HG03457 (cell line): ENCODE measurements around the gene SEPTIN5.

ENCODE experiments used
- ATAC-seq: cut with Tn5 transposase; IDR thresholded peaks from one replicate; pipeline ENCODE4 v1.9.1; 2021; ENCODE audit warnings: moderate number of reproducible peaks; ENCODE audit not compliant: unreplicated experiment

The SEPTIN5 gene

GRCh38 chr22:19746726-19747125 is 32.4 kb downstream of the SEPTIN5 start:
- ATAC-seq: no peak

- no peak for ATAC-seq
Measured at GRCh38 chr22:19747551-19747950, 33.2 kb downstream of the SEPTIN5 start.

GRCh38 chr22:19748139-19748538 is 33.8 kb downstream of the SEPTIN5 start:
- no peak for ATAC-seq

DNA sequence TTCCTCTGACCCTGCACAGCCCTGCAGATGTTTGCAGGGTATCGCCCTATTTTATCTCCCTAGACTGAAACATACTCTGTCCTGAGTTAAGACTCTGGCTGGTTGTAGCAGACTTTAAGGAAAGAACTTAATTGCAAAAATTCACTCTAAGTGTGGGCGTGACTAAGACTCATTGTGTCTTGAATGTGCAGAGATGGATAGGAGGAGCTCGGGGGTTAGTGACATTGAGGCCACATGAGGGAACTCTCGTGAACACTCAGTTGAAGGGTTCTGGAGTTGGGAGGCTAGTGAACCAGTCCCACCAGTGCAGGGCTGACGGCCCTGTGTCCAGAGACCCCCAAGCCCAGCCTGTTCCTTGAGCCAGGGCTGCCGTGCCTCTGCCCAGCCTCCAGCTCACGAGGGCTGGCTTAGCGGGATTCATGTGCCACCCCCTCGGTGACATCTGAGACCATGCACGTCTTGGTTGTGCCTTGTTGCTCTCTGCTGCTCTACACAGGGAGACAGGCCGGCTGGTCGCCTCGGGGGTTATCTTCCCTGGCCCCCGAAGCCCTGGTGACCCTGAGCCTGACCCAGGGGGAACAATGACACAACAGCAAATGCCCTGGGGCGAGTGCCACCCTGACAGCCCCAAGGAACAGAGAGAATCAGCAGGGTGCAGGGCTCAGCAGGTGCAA is 34.8 kb downstream of the SEPTIN5 start:
- ATAC-seq: no peak

- no peak for ATAC-seq
Measured at GRCh38 chr22:19749876-19750275, 35.6 kb downstream of the SEPTIN5 start.

- ATAC-seq: no peak
Measured at GRCh38 chr22:19750507-19751490, 36.5 kb downstream of the SEPTIN5 start.

DNA sequence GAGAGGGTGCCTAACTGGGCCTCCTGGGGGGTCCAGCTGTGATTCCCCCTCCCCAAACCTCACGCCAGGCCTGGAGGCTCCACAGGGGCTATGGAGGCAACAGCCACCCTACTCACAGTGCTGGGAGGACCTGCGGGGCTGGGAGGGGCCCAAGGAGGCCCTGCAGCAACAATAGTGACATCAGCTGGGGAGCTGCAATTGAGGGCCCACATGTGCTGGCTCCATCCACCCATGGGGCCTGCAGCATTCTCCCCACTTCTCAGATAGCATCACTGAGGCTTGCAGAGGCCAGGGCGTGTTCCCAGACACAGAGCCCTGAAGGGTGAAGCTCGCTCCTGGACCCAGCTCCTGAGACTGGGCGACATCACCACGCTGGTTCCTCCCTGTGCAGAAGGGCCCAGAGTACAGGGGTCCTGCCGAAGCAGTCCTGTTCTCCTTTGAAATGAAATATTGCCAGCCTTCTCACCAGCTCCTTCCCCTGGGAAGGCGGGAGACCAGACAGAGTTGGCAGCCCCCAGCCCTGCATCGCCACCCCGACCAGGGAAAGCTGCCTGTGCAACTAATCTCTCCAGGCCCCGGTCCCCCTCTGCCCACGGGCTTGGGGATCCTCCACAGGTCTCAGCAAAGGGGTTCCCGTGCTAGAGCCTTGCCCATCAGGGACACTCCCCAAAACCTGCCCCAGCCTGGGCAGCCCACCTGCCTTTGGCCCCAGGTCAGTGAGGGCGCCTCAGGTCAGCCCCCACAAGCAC is 37.4 kb downstream of the SEPTIN5 start:
- ATAC-seq: no peak

DNA sequence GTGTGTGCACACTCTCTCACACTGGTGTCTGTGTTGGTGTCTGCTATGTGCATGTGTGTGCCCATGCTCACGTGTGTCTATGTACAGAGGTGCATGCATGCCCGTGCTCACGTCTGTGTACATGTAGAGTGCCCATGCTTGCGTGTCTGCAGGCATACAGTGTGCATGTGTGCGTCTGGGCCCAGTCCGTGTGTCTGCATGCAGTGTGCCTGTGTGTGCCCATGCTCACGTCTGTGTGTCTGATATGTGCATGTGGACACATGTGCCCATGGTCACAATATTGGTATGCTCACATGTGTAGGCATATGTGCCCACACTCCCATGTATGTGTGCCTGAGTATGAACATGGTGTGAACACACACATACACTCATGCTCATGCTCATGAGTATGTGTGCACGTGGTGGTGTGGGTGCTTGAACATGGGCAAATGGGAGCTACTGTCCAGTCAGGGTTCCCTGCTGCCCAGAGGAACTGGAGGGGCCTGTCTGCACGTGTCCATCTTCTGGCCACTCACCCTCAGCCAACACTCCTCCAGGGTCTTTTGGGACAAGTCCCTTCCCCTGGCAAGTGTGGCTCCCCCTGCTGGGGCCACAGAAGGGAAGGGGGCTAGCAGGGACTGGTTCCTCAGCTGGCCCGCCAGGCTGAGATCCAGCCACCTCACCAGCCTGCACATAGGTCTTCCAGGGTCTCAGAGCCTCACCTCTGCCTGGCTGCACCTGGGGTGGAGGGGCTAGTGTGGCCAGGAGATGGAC is 39.0 kb downstream of the SEPTIN5 start:
- no peak for ATAC-seq

GRCh38 chr22:19753996-19754700 is 39.8 kb downstream of the SEPTIN5 start:
- no peak for ATAC-seq

GRCh38 chr22:19754701-19755144 is 40.4 kb downstream of the SEPTIN5 start:
- ATAC-seq: no peak

- ATAC-seq: no peak
Measured at GRCh38 chr22:19755145-19755710, 40.9 kb downstream of the SEPTIN5 start.

DNA sequence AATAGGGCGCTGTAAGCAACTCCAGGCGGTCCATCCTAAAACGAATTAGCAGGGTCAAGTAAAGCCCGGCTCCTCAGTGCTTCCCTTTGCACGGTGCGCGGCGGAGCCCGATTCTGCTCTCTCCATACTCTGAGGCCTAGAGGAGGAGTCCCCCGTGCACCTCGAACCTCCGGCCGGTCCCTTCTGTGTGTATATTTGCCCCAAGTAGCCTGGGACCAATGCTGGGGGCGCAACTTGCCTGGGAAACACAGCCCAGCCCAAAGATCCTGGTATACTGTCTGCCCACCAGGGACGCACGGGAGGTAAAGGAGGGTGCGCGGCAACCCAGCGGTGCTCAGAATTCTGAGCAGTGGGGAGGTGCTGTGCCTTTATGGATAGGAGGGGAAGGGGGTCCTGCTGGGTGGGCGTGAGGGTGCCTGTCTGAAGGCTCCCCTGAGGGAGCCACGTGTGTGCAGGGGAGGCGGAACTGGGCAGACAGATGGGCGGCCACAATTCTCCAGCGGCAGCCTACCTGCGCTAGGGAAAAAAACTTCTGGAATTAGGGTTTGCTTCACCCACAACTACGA is 41.5 kb downstream of the SEPTIN5 start:
- no peak for ATAC-seq

DNA sequence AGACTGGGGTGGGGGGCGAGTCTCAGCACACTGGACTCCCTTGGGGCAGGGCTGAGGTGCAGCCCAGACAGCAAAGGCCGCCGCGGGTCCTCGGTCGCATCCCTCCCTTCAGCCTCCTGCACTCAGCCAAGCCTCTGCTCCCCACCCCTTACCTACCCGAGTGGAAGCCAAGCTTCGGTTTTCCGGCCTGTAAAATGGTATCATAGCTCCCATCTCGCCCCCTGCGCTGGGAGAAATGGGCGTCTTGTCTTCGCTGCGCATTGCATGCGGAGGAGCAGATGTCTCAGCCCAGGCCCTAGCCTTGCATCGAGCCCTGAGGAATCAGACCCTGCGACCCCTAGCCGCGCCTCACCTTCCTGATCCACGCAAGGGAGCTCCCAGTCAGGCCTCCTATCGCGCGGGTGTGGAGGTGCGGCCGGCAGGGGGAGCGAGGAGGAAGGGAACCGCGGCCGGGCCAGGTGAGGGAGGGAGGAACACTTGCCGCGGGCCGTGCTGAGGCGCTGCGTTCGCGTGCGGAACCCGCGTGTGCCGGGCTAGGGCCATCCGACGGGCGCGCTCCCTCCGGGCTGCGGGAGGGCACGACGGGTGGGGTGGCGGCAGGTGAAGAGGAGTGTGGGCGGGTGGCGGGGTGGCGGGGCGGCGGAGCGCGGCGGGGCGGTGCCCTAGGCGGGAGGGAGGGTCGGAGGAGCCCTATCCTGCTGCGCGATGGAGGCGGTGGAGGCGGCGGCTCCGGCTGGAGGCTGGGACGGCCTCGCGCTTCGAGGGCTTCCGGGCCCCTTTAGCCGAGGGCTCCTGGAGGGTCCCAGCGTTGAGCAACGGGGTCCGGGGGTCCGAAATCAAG is 42.2 kb downstream of the SEPTIN5 start:
- ATAC-seq: no peak

DNA sequence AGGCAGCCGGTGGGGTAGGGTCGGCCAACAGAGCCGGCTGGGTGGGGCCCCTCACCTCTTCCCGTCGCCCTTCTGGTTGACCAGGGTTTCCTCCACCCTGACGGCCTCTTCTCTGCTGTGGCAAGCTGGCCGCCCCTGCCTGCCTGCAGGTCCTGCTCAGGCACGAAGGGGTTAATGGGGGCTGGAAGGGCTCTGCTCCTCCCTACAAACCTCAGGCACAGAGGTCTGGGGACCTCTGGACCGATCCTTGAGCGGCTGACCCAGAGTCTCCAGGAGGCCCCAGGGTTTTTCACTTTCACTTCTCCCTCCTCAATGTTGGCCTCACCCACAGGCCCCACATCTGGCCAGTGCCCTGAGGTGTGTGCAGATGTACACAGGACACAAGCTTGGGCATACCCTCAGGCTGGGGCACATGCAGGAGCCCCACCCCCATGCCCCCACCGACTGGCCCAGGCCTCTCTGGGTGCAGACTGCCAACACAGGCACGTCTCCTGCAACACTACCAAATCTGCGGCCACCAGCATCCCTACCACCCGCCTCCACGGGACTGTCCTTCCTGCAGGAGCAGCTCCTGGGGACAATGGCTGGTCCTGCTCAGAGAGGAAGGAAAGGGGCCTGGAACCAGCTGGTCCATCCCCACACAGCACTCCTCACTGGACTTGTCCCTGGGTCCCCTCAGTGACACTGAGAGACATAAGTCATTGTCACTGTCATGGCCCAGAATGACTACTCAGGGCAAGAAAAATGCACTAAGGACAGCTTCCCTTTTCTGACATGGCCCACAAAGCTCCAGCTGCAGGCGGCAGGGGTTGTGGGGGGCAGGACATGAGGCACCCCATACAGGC is 43.1 kb downstream of the SEPTIN5 start:
- no peak for ATAC-seq

DNA sequence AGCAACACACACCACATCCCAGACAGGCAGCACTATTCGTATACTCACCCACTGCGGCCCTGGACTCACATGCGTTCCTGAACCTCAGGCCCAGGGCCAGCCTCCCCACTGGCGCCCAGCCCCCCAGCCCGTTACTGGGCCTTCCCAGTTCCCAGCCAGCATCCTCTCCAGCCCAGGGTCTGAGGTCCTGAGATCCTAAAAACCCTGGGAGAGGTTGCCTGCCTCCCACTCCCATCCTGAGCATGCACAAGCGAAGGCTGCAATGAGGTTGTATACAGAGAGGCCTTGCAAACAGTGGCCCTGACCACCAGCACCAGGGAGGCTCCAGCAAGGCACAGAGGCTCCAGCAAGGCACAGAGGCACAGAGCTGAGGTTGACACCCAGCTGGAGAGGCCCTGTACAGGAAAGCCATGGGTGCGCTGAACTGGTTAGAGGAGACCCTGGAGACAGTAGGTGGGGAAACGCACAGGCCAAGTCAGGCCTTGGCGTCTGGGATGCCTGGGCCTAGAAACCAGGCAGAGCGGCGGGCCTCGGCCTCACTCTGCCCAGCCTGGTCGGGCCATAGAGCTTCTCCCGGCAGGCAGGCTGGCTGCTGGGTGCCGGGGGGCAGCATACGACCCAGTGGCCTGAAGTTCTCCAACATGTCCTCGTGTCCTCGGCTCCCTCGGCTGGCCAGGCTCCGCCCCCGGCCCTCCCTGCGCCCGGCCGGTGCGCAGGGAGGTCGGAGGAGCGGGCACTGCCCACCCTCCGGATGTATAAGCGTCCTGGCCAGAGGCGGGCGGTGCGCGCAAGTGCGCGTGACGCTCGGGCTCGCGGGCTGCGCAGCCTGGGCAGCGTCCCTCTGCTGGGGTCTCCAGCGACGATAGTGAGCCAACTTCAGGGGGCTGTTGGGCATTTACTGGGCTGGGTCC is 43.9 kb downstream of the SEPTIN5 start:
- no peak for ATAC-seq

DNA sequence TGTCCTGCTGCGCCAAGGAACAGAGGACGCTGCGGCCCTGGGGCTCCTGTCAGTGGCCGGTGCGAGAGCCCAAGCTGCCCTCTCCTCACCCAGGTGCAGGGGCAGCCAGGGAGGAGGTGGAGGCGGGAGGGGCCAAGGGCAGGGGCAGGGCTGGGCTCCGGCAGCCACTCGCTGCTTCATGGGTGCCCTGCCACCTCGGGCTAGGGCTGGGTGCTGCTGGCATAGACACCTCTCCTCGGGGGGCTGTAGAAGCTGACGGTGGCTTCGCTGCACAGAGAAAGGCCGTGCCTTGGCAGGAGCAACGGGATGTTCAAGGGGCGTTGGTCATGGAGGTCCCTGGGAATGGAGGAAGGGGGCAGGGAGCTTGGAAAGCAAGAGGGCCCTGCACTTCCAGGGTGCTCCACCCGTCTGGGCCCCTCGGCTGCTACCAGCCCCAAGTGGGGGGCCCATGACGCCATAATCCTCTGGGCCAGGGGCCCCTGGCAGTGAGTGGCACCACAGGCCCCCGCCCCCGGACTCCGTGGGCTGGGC is 44.7 kb downstream of the SEPTIN5 start:
- no peak for ATAC-seq
